OCI-LY1 (cell line): Measurements from ENCODE around the gene SOX5.

ENCODE experiments used
- H2AFZ ChIP-seq: fragments of 200-600 bp; sonication (generic), shearing (Covaris generic); 2 replicates; pipeline ENCODE4 v1.6.0; 2014; ENCODE audit warnings: antibody characterized with exemption, mild to moderate bottlenecking, low read length
- H3F3A ChIP-seq: fragments of 200-600 bp; sonication (generic), shearing (Covaris generic); 2 replicates; pipeline ENCODE4 v1.6.0; 2014; ENCODE audit warnings: mild to moderate bottlenecking, antibody characterized with exemption, low read length, moderate library complexity; ENCODE audit not compliant: insufficient read depth
- H3K27ac ChIP-seq: fragments of 200-600 bp; sonication (generic); 2 replicates; pipeline ENCODE4 v1.5.1; 2014; ENCODE audit warnings: low read length, mixed run types, mild to moderate bottlenecking, low read depth; ENCODE audit not compliant: poor library complexity, severe bottlenecking
- H3K27me3 ChIP-seq: fragments of 200-600 bp; sonication (generic); 2 replicates; pipeline ENCODE4 v1.6.0; 2014; ENCODE audit warnings: antibody characterized with exemption, mild to moderate bottlenecking, low read length, moderate library complexity; ENCODE audit not compliant: insufficient read depth
- H3K36me3 ChIP-seq: fragments of 200-600 bp; sonication (generic); 2 replicates; pipeline ENCODE4 v1.6.1; 2014; ENCODE audit warnings: mild to moderate bottlenecking, antibody characterized with exemption, low read length, moderate library complexity, mixed read lengths; ENCODE audit not compliant: insufficient read depth
- H3K4me1 ChIP-seq: fragments of 200-600 bp; sonication (generic); 2 replicates; pipeline ENCODE4 v1.5.1; 2014; ENCODE audit warnings: mild to moderate bottlenecking, low read length, moderate library complexity; ENCODE audit not compliant: insufficient read depth, severe bottlenecking
- H3K4me2 ChIP-seq: fragments of 200-600 bp; sonication (generic), shearing (Covaris generic); 2 replicates; pipeline ENCODE4 v1.6.1; 2014; ENCODE audit warnings: low read length
- H3K4me3 ChIP-seq: fragments of 200-600 bp; sonication (generic); 2 replicates; pipeline ENCODE4 v1.5.1; 2014; ENCODE audit warnings: low read length, low read depth, mild to moderate bottlenecking, mixed read lengths; ENCODE audit not compliant: poor library complexity, severe bottlenecking
- H3K79me2 ChIP-seq: fragments of 200-600 bp; shearing (Covaris generic); 2 replicates; pipeline ENCODE4 v1.6.1; 2016; ENCODE audit warnings: mixed run types, low read length, mixed read lengths; ENCODE audit not compliant: insufficient read depth
- H3K9ac ChIP-seq: fragments of 200-600 bp; sonication (generic), shearing (Covaris generic); 2 replicates; pipeline ENCODE4 v1.6.1; 2014; ENCODE audit warnings: mild to moderate bottlenecking, low read length, mixed read lengths
- H3K9me2 ChIP-seq: fragments of 200-600 bp; sonication (generic), shearing (Covaris generic); 2 replicates; pipeline ENCODE4 v1.6.1; 2014; ENCODE audit warnings: low read depth, mild to moderate bottlenecking, low read length, mixed read lengths
- H3K9me3 ChIP-seq: fragments of 200-600 bp; shearing (Covaris generic); 2 replicates; pipeline ENCODE4 v1.6.1; 2014; ENCODE audit warnings: low read length, mixed read lengths
- H4K20me1 ChIP-seq: fragments of 200-600 bp; sonication (generic), shearing (Covaris generic); 2 replicates; pipeline ENCODE4 v1.6.0; 2016; ENCODE audit warnings: mild to moderate bottlenecking, low read length; ENCODE audit not compliant: insufficient read depth
- CTCF ChIP-seq: fragments of 200-600 bp; sonication (generic), shearing (Covaris generic); IDR thresholded peaks from 2 replicates; pipeline ENCODE4 v1.5.1; 2017; ENCODE audit warnings: mild to moderate bottlenecking, antibody characterized with exemption, low read length, moderate library complexity, mixed read lengths
- EZH2 ChIP-seq: fragments of 200-600 bp; sonication (generic), shearing (Covaris generic); IDR thresholded peaks from 2 replicates; pipeline ENCODE4 v1.8.0; 2017; ENCODE audit warnings: borderline replicate concordance, mixed run types, mild to moderate bottlenecking, antibody characterized with exemption, low read length, moderate library complexity, mixed read lengths

The SOX5 gene

GRCh38 chr12:23752245-23752644 lies 197.2 kb downstream of the SOX5 start:
- Histone ChIP-seq H3K36me3 (no peaks in the 10 kb centered on the region), H2AFZ (no peak overlapping the region), H3K27me3 (0 out of 2 replicates have a peak, but pooled peaks cover 5% of the 10 kb centered on the region), H3F3A (no peaks in the 10 kb centered on the region), H3K79me2 (no peaks in the 10 kb centered on the region), H3K9me3 (no peaks in the 10 kb centered on the region), H3K9ac (no peak overlapping the region), H3K9me2 (no peaks in the 10 kb centered on the region), H3K4me1 (no peaks in the 10 kb centered on the region), H4K20me1 (no peaks in the 10 kb centered on the region), H3K4me2 (no peak overlapping the region), H3K4me3 (no peak overlapping the region), H3K27ac (no peak overlapping the region)
- TF ChIP-seq EZH2 (no peak), CTCF (no peak)

GRCh38 chr12:23751641-23752040 lies 197.8 kb downstream of the SOX5 start:
- no peaks in the 10 kb centered on the region for H3K9me2 ChIP-seq
- no peak overlapping the region for H3K9ac ChIP-seq
- H3K27ac ChIP-seq = no peak overlapping the region
- H3K4me2 ChIP-seq = no peak overlapping the region
- H3F3A ChIP-seq = no peaks in the 10 kb centered on the region
- no peak for TF ChIP-seq EZH2
- no peak for TF ChIP-seq CTCF
- no peaks in the 10 kb centered on the region for H3K79me2 ChIP-seq
- no peak overlapping the region for H3K4me3 ChIP-seq
- no peaks in the 10 kb centered on the region for H3K9me3 ChIP-seq
- H3K36me3 ChIP-seq = no peaks in the 10 kb centered on the region
- H4K20me1 ChIP-seq = no peaks in the 10 kb centered on the region
- H3K4me1 ChIP-seq = no peaks in the 10 kb centered on the region
- 0 out of 2 replicates have a peak, but pooled peaks cover 5% of the 10 kb centered on the region for H3K27me3 ChIP-seq
- no peak overlapping the region for H2AFZ ChIP-seq

- Histone ChIP-seq H3K4me2 (no peak overlapping the region), H3K4me1 (no peaks in the 10 kb centered on the region), H3K27ac (no peak overlapping the region), H3F3A (no peaks in the 10 kb centered on the region), H2AFZ (no peak overlapping the region), H4K20me1 (no peaks in the 10 kb centered on the region), H3K4me3 (no peak overlapping the region), H3K79me2 (no peaks in the 10 kb centered on the region), H3K36me3 (no peaks in the 10 kb centered on the region), H3K9me3 (no peaks in the 10 kb centered on the region), H3K27me3 (0 out of 2 replicates have a peak, but pooled peaks cover 5% of the 10 kb centered on the region), H3K9ac (no peak overlapping the region), H3K9me2 (no peaks in the 10 kb centered on the region)
- no peak for TF ChIP-seq EZH2
These were observed 198.5 kb downstream of the SOX5 start for GRCh38 chr12:23750923-23751322.

GRCh38 chr12:23744696-23745095 lies 204.8 kb downstream of the SOX5 start:
- no peaks in the 10 kb centered on the region for H3K36me3 ChIP-seq
- H3K27ac ChIP-seq = no peak overlapping the region
- H3K27me3 ChIP-seq = no peaks in the 10 kb centered on the region
- H3K4me1 ChIP-seq = no peaks in the 10 kb centered on the region
- H2AFZ ChIP-seq = no peak overlapping the region
- no peak overlapping the region for H3K4me2 ChIP-seq
- no peaks in the 10 kb centered on the region for H3K9me2 ChIP-seq
- no peak for TF ChIP-seq CTCF
- no peaks in the 10 kb centered on the region for H3K9me3 ChIP-seq
- H3K79me2 ChIP-seq = no peaks in the 10 kb centered on the region
- H3K9ac ChIP-seq = no peak overlapping the region
- H4K20me1 ChIP-seq = no peaks in the 10 kb centered on the region
- no peak overlapping the region for H3K4me3 ChIP-seq
- H3F3A ChIP-seq = no peaks in the 10 kb centered on the region
